IMR-90 (cell line): ENCODE results near the gene CHRNA1. TPM values are rescaled to one million over a fixed set of nuclear protein-coding genes. Genes with fewer than 3 reads are reported as not detected.

Source experiments
- ATAC-seq: fragments of 200-7000 bp; cut with Tn5 transposase; 2 replicates; pipeline ENCODE4 v1.9.1; 2020; ENCODE audit warnings: low read depth, mild to moderate bottlenecking, moderate library complexity
- BruUV-seq: library from RNA; stranded (reverse); fragments of 400-500 nt; replicated peaks from 2 replicates; lab custom pipeline; 2021; lab: Mats Ljungman, UMichigan
- CTCF ChIA-PET: fragments of 300-600 bp; formaldehyde crosslinking; extraction: SDS; loops from one replicate; lab custom pipeline; 2021; ENCODE audit warnings: antibody characterized with exemption; lab: Yijun Ruan, JAX
- POLR2A ChIA-PET: fragments of 300-600 bp; sonication (Branson Sonifier 250); formaldehyde crosslinking; loops from one replicate; lab custom pipeline; 2022; ENCODE audit warnings: antibody characterized with exemption; ENCODE audit not compliant: unreplicated experiment; lab: Charles Lee
- DNase-seq: peaks from one replicate; pipeline ENCODE4 v3.0.0; 2013
- H2AFZ ChIP-seq: replicated peaks from 2 replicates; pipeline ENCODE3; 2013; ENCODE audit warnings: low read length, mild to moderate bottlenecking; ENCODE audit not compliant: poor library complexity
- H2AK5ac ChIP-seq: 2 replicates; pipeline ENCODE4 v1.6.1; 2013; ENCODE audit warnings: low read depth, low read length, inconsistent platforms
- H2AK9ac ChIP-seq: replicated peaks from 2 replicates; pipeline ENCODE3; 2013; ENCODE audit warnings: mild to moderate bottlenecking, low read depth, low read length, moderate library complexity; ENCODE audit not compliant: poor library complexity
- H2BK120ac ChIP-seq: 2 replicates; pipeline ENCODE4 v1.6.1; 2013; ENCODE audit warnings: low read depth, low read length, inconsistent platforms
- H2BK15ac ChIP-seq: 3 replicates; pipeline ENCODE4 v1.6.1; 2013; ENCODE audit warnings: low read depth, low read length, inconsistent platforms
- H2BK20ac ChIP-seq: 2 replicates; pipeline ENCODE4 v1.6.1; 2013; ENCODE audit warnings: low read depth, mild to moderate bottlenecking, inconsistent platforms, low read length, moderate library complexity
- H2BK5ac ChIP-seq: 2 replicates; pipeline ENCODE4 v1.6.1; 2013; ENCODE audit warnings: mild to moderate bottlenecking, low read depth, low read length, inconsistent platforms; ENCODE audit not compliant: poor library complexity, severe bottlenecking
- H3K14ac ChIP-seq: replicated peaks from 2 replicates; pipeline ENCODE4 v1.6.1; 2013; ENCODE audit warnings: low read depth, low read length, inconsistent platforms
- H3K18ac ChIP-seq: 2 replicates; pipeline ENCODE4 v1.6.1; 2013; ENCODE audit warnings: low read depth, low read length, control low read depth
- H3K23ac ChIP-seq: 2 replicates; pipeline ENCODE4 v1.6.1; 2013; ENCODE audit warnings: low read depth, low read length, inconsistent platforms
- H3K27ac ChIP-seq: 2 replicates; pipeline ENCODE4 v1.5.1; 2013; ENCODE audit warnings: mild to moderate bottlenecking, control low read depth, low read length; ENCODE audit not compliant: insufficient read depth
- H3K27me3 ChIP-seq: 2 replicates; pipeline ENCODE4 v1.6.1; 2013; ENCODE audit warnings: low read length; ENCODE audit not compliant: control insufficient read depth, insufficient read depth
- H3K36me3 ChIP-seq: 2 replicates; pipeline ENCODE4 v1.6.1; 2013; ENCODE audit warnings: low read length, mixed read lengths; ENCODE audit not compliant: control insufficient read depth, insufficient read depth
- H3K4ac ChIP-seq: 2 replicates; pipeline ENCODE4 v1.6.1; 2013; ENCODE audit warnings: low read depth, low read length, inconsistent platforms
- H3K4me1 ChIP-seq: 2 replicates; pipeline ENCODE4 v1.6.1; 2013; ENCODE audit warnings: low read length, mixed read lengths; ENCODE audit not compliant: control insufficient read depth, insufficient read depth
- H3K4me2 ChIP-seq: 2 replicates; pipeline ENCODE4 v1.6.1; 2013; ENCODE audit warnings: low read depth, mild to moderate bottlenecking, control low read depth, low read length, moderate library complexity
- H3K4me3 ChIP-seq: 2 replicates; pipeline ENCODE4 v1.5.1; 2013; ENCODE audit warnings: low read depth, mild to moderate bottlenecking, control low read depth, low read length, moderate library complexity; ENCODE audit not compliant: insufficient read depth
- H3K56ac ChIP-seq: 2 replicates; pipeline ENCODE4 v1.6.1; 2013; ENCODE audit warnings: low read length, inconsistent platforms; ENCODE audit not compliant: insufficient read depth; ENCODE audit errors: extremely low read depth
- H3K79me1 ChIP-seq, 2 experiments: 2 replicates each; pipeline ENCODE4 v1.6.1; 2013; ENCODE audit warnings: low read length in 2 of 2, inconsistent platforms in 1 of 2, low read depth in 1 of 2
- H3K9ac ChIP-seq: 2 replicates; pipeline ENCODE4 v1.6.1; 2013; ENCODE audit warnings: low read depth, low read length, control low read depth
- H3K9me1 ChIP-seq: 2 replicates; pipeline ENCODE4 v1.6.1; 2013; ENCODE audit warnings: low read length, inconsistent platforms; ENCODE audit not compliant: insufficient read depth
- H3K9me3 ChIP-seq: 2 replicates; pipeline ENCODE4 v1.6.1; 2013; ENCODE audit warnings: low read length; ENCODE audit not compliant: control insufficient read depth, insufficient read depth
- H4K20me1 ChIP-seq: 2 replicates; pipeline ENCODE4 v1.6.1; 2013; ENCODE audit warnings: low read length, inconsistent platforms; ENCODE audit not compliant: insufficient read depth
- H4K5ac ChIP-seq: 2 replicates; pipeline ENCODE4 v1.6.1; 2013; ENCODE audit warnings: mild to moderate bottlenecking, low read depth, low read length, control low read depth
- H4K8ac ChIP-seq, 2 experiments: 2 replicates each; pipeline ENCODE4 v1.6.1; 2013; ENCODE audit warnings: low read depth in 2 of 2, low read length in 2 of 2, control low read depth in 1 of 2, inconsistent platforms in 1 of 2
- H4K91ac ChIP-seq: 2 replicates; pipeline ENCODE4 v1.6.1; 2013; ENCODE audit warnings: low read depth, low read length, inconsistent platforms; ENCODE audit not compliant: insufficient read depth
- BHLHE40 ChIP-seq: fragments of 150-350 bp; IDR thresholded peaks from 2 replicates; pipeline ENCODE4 v1.6.1; 2016; ENCODE audit warnings: mild to moderate bottlenecking, low read depth, low read length
- CEBPB ChIP-seq: IDR thresholded peaks from 2 replicates; pipeline ENCODE4 v1.6.1; 2012; ENCODE audit warnings: low read depth, low read length, improper control_type of control experiment
- CHD1 ChIP-seq: IDR thresholded peaks from 2 replicates; pipeline ENCODE4 v1.6.1; 2012; ENCODE audit warnings: low read depth, low read length, improper control_type of control experiment
- ELK1 ChIP-seq: fragments of 150-350 bp; IDR thresholded peaks from 2 replicates; pipeline ENCODE4 v1.6.1; 2016; ENCODE audit warnings: low read depth, mild to moderate bottlenecking, low read length, moderate library complexity, borderline replicate concordance
- FOS ChIP-seq: fragments of 150-350 bp; IDR thresholded peaks from 2 replicates; pipeline ENCODE4 v1.6.1; 2016; ENCODE audit warnings: low read depth, low read length
- MAFK ChIP-seq: IDR thresholded peaks from 2 replicates; pipeline ENCODE4 v1.6.1; 2012; ENCODE audit warnings: low read depth, low read length, improper control_type of control experiment
- MAZ ChIP-seq: IDR thresholded peaks from 2 replicates; pipeline ENCODE4 v1.6.1; 2012; ENCODE audit warnings: low read depth, mild to moderate bottlenecking, low read length, improper control_type of control experiment, moderate library complexity, borderline replicate concordance
- MXI1 ChIP-seq: IDR thresholded peaks from 2 replicates; pipeline ENCODE4 v1.6.1; 2012; ENCODE audit warnings: low read depth, mild to moderate bottlenecking, low read length, moderate library complexity, borderline replicate concordance
- NFE2L2 ChIP-seq: fragments of 150-350 bp; IDR thresholded peaks from 2 replicates; pipeline ENCODE4 v1.6.1; 2016; ENCODE audit warnings: low read depth, mild to moderate bottlenecking, low read length
- POLR2A ChIP-seq: IDR thresholded peaks from 2 replicates; pipeline ENCODE4 v1.6.1; 2012; ENCODE audit warnings: mild to moderate bottlenecking, low read depth, low read length
- RAD21 ChIP-seq: IDR thresholded peaks from 2 replicates; pipeline ENCODE4 v1.6.1; 2012; ENCODE audit warnings: low read length, improper control_type of control experiment
- RCOR1 ChIP-seq: IDR thresholded peaks from 2 replicates; pipeline ENCODE4 v1.6.1; 2012; ENCODE audit warnings: mild to moderate bottlenecking, low read length, improper control_type of control experiment; ENCODE audit not compliant: insufficient replicate concordance
- RFX5 ChIP-seq: IDR thresholded peaks from 2 replicates; pipeline ENCODE4 v1.8.0; 2012; ENCODE audit warnings: low read depth, mild to moderate bottlenecking, low read length, moderate library complexity
- SMC3 ChIP-seq: fragments of 150-350 bp; IDR thresholded peaks from 2 replicates; pipeline ENCODE4 v1.6.1; 2016; ENCODE audit warnings: low read depth, mild to moderate bottlenecking, antibody characterized with exemption, low read length, moderate library complexity
- USF2 ChIP-seq: fragments of 150-350 bp; IDR thresholded peaks from 2 replicates; pipeline ENCODE4 v1.6.1; 2017; ENCODE audit warnings: mild to moderate bottlenecking, antibody characterized with exemption, low read length, low read depth
- WGBS, 2 experiments: methylation state at CpG; one replicate each; pipeline versions ENCODE4 v1.1.5 to v1.1.7; 2013; ENCODE audit warnings: missing lambda C conversion rate in 2 of 2; ENCODE audit not compliant: insufficient read length in 1 of 2; ENCODE audit errors: extremely low coverage in 2 of 2; 5-methylcytosine and 5-hydroxymethylcytosine counted together
- dilution Hi-C: fragments of 300-500 bp; cut with HindIII; formaldehyde crosslinking; loops from one replicate; pipeline ENCODE4 v1.14.3; 2018; ENCODE audit warnings: low sequenced_read_pairs; ENCODE audit not compliant: unreplicated experiment
- in situ Hi-C: fragments of 300-500 bp; cut with MboI; formaldehyde crosslinking; loops from 3 replicates; pipeline ENCODE4 v1.14.3; 2019; ENCODE audit warnings: low sequenced_read_pairs, inconsistent platforms, mixed read lengths
- intact Hi-C: fragments of 100-400 bp; cut with micrococcal nuclease; formaldehyde crosslinking; loops from 2 replicates; pipeline ENCODE4 v1.10.0; 2022
- polyA plus RNA-seq, 3 experiments: library from polyadenylated mRNA; depleted of rRNA; stranded (reverse); fragments of >200 nt; gene quantifications; 2 replicates each; pipeline ENCODE4 v1.2.3, GENCODE V29; 2012; ENCODE audit warnings: low replicate concordance in 1 of 3
- total RNA-seq: library from RNA; depleted of rRNA; stranded (reverse); fragments of >200 nt; gene quantifications from 2 replicates; pipeline ENCODE4 v1.2.3, GENCODE V29; 2012
- TF ChIP-seq, protein P1 (sequence below): conservative IDR thresholded peaks from 2 replicates; pipeline ENCODE4 v1.5.1; 2012; ENCODE audit warnings: mild to moderate bottlenecking, low read depth, low read length, improper control_type of control experiment

Gene CHRNA1
- total and polyA plus RNA-seq, 2 of the 4 experiments (the other 2 are of a cell fraction) = 0.75 to 0.90 TPM

DNA sequence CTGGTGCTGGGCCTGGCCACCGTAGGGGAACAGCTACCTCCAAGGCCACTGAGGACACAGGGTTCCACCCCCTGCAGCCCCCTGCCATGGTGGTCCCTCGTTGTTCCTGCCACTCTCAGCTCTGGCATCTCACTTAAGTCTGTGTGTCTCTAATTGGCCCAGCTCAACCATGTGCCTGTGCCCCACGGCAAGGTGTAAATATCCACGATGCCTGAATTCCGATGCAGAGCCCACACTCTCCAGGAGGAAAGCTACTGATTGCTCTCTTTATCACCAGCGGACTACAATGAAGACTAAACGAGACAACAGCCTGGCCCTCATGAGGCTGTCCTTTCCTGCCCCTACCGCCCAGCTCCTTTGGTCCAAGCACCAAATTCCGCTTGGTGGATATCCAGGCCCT lies 17.0 kb upstream of the CHRNA1 start:
- Histone ChIP-seq H3K4ac (peak overlapping the region; percentile 74), H2BK20ac (peak overlapping the region; percentile 94), H3K79me1 (peaks cover 0 to 18% of the 10 kb centered on the region in 2 experiments; a peak in 2 of 4 replicates), H3K23ac (no peak overlapping the region), H4K5ac (peak overlapping the region; percentile 28; the same call in 1 of the 2 replicates), H3K56ac (no peak overlapping the region), H2AK5ac (peak overlapping the region; percentile 81; the same call in 1 of the 2 replicates), H3K4me2 (no peak overlapping the region), H3K9me1 (peaks cover 44% of the 10 kb centered on the region), H3K9ac (no peak overlapping the region), H3K9me3 (no peaks in the 10 kb centered on the region), H2BK5ac (peak overlapping the region; percentile 10), H3K27me3 (no peaks in the 10 kb centered on the region), H3K27ac (no peak overlapping the region), H2AK9ac (peak overlapping the region; percentile 32), H3K14ac (peak overlapping the region; percentile 61), H4K91ac (peak overlapping the region; percentile 70), H2AFZ (no peak overlapping the region), H3K36me3 (no peaks in the 10 kb centered on the region), H4K20me1 (no peaks in the 10 kb centered on the region), H2BK120ac (peak overlapping the region; percentile 97), H3K18ac (peak overlapping the region; percentile 20; the same call in 1 of the 2 replicates), H2BK15ac (peak overlapping the region; percentile 78; the same call in 2 of the 3 replicates), H3K4me1 (peaks cover 40% of the 10 kb centered on the region), H3K4me3 (no peak overlapping the region), H4K8ac (peak overlapping the region in 1 of 2 experiments; percentile 63; a peak in 1 of 4 replicates)
- BruUV-seq = no TSS peak
- dilution Hi-C loops (no loop called here), intact Hi-C loops (no loop called here), in situ Hi-C loops (no loop called here)
- DNase-seq = no peak
- no peak for TF ChIP-seq CHD1
- TF ChIP-seq SMC3 = no peak
- no peak for TF ChIP-seq POLR2A
- no peak for TF ChIP-seq BHLHE40
- no peak for TF ChIP-seq RCOR1
- no peak for TF ChIP-seq FOS
- no peak for TF ChIP-seq MXI1
- TF ChIP-seq ELK1 = no peak
- no peak for TF ChIP-seq MAZ
- TF ChIP-seq RFX5 = no peak
- TF ChIP-seq RAD21 = no peak
- TF ChIP-seq NFE2L2 = no peak
- TF ChIP-seq, protein P1, sequence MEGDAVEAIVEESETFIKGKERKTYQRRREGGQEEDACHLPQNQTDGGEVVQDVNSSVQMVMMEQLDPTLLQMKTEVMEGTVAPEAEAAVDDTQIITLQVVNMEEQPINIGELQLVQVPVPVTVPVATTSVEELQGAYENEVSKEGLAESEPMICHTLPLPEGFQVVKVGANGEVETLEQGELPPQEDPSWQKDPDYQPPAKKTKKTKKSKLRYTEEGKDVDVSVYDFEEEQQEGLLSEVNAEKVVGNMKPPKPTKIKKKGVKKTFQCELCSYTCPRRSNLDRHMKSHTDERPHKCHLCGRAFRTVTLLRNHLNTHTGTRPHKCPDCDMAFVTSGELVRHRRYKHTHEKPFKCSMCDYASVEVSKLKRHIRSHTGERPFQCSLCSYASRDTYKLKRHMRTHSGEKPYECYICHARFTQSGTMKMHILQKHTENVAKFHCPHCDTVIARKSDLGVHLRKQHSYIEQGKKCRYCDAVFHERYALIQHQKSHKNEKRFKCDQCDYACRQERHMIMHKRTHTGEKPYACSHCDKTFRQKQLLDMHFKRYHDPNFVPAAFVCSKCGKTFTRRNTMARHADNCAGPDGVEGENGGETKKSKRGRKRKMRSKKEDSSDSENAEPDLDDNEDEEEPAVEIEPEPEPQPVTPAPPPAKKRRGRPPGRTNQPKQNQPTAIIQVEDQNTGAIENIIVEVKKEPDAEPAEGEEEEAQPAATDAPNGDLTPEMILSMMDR = no peak
- no peak for TF ChIP-seq MAFK
- TF ChIP-seq USF2 = no peak
- no peak for TF ChIP-seq CEBPB
- CTCF ChIA-PET = interaction anchor here (0.5 kb wide), 1 partner anchor 58 kb away, joined by 7 read pairs; no protein-coding TSS in a partner anchor
- POLR2A ChIA-PET = no interaction called here
- WGBS, 2 experiments = 72% methylated on average over 3 of the region's 9 CpGs; no CpG with 5 or more reads in 1 of the 2 experiments
- ATAC-seq = no peak
